Uterus (tissue), 4 donors: ENCODE data around the gene WDFY1. TPM values are rescaled to one million over a fixed set of nuclear protein-coding genes. Genes with fewer than 3 reads are reported as not detected.

Experiments used
- DNase-seq, 2 donors: peaks; one replicate each; pipeline ENCODE4 v3.0.0-alpha.2; 2019 to 2020
- H3K27ac ChIP-seq, 2 donors: fragments of 200-600 bp; sonication (generic); 1 replicate in 1 of 2; 2 replicates in 1 of 2; pipeline ENCODE4 v1.5.1; 2016 to 2018
- H3K27me3 ChIP-seq, 2 donors: fragments of 200-600 bp; sonication (generic); one replicate each; pipeline ENCODE4 v1.5.1; 2018 to 2019; ENCODE audit warnings: control low read depth in 1 of 2
- H3K36me3 ChIP-seq, 2 donors: fragments of 200-600 bp; sonication (generic); one replicate each; pipeline ENCODE4 v1.5.1; 2019; ENCODE audit warnings: control low read depth in 1 of 2
- H3K4me1 ChIP-seq, 2 donors: fragments of 200-600 bp; sonication (generic); one replicate each; pipeline ENCODE4 v1.5.1; 2018 to 2019; ENCODE audit warnings: control low read depth in 1 of 2
- H3K4me3 ChIP-seq, 2 donors: fragments of 200-600 bp; sonication (generic); 1 replicate in 1 of 2; 2 replicates in 1 of 2; pipeline ENCODE4 v1.5.1; 2018 to 2019; ENCODE audit warnings: mild to moderate bottlenecking in 1 of 2
- H3K9me3 ChIP-seq, 2 donors: fragments of 200-600 bp; sonication (generic); one replicate each; pipeline ENCODE4 v1.5.1; 2019; ENCODE audit warnings: control low read depth in 1 of 2
- CTCF ChIP-seq, 4 experiments: fragments of 200-600 bp in 2 of 4; fragments of 450-650 bp in 2 of 4; sonication (generic) in 2 of 4; IDR thresholded peaks; one replicate each; pipeline ENCODE4 v1.5.1; 2016 to 2019; ENCODE audit warnings: antibody characterized with exemption in 4 of 4, mild to moderate bottlenecking in 2 of 4, moderate library complexity in 1 of 4
- POLR2A ChIP-seq, 2 donors: fragments of 450-650 bp; IDR thresholded peaks; one replicate each; pipeline ENCODE4 v1.6.1; 2016; ENCODE audit warnings: antibody characterized with exemption in 2 of 2, mild to moderate bottlenecking in 1 of 2, moderate library complexity in 1 of 2
- intact Hi-C: fragments of 100-400 bp; cut with DNase I; formaldehyde crosslinking; loops from one replicate; pipeline ENCODE4 v1.15.1; 2023; ENCODE audit warnings: low total_unique reads
- total RNA-seq, 4 donors: library from RNA; depleted of rRNA in 3 of 4; stranded (reverse); fragments of >200 nt in 3 of 4; gene quantifications; one replicate each; pipeline versions ENCODE4 v1.1.0 to v1.2.4, GENCODE V29; 2014 to 2023
- donor health status: DM: yes; HTN: yes; CAD: no.

Gene WDFY1
- total RNA-seq, 4 donors from 2014 or later = 17.2 to 112 (median 39.1) TPM

- H3K27me3 ChIP-seq = no peaks in the 10 kb centered on the region
- DNase-seq = peak; percentile 38 to 45
- H3K36me3 ChIP-seq = no peaks in the 10 kb centered on the region
- peak within 1 kb of the TSS; percentile 57 to 63 for H3K27ac ChIP-seq
- TF ChIP-seq CTCF (IDR thresholded peaks at IDR 0.05) = no peak
- no peak for TF ChIP-seq POLR2A (IDR thresholded peaks at IDR 0.05)
- H3K4me1 ChIP-seq = peaks cover 0 to 6% of the 10 kb centered on the region in 2 donors
- no peaks in the 10 kb centered on the region for H3K9me3 ChIP-seq
- intact Hi-C loops = no loop called here
- peak within 1 kb of the TSS; percentile 39 to 74 for H3K4me3 ChIP-seq
Measured at GRCh38 chr2:223837287-223838061, 107.7 kb downstream of the WDFY1 start, which contains the start of gene AP1S3. Gene AP1S3 (minus strand): TSS chr2:223837582. CDS start chr2:223837450, 132 bp downstream.

- no peaks in the 10 kb centered on the region for H3K36me3 ChIP-seq
- peaks cover 0 to 6% of the 10 kb centered on the region in 2 donors for H3K4me1 ChIP-seq
- DNase-seq = no peak
- intact Hi-C loops = no loop called here
- H3K27ac ChIP-seq = no peak overlapping the region
- H3K4me3 ChIP-seq = no peak overlapping the region
- no peaks in the 10 kb centered on the region for H3K9me3 ChIP-seq
- TF ChIP-seq CTCF (IDR thresholded peaks at IDR 0.05) (no peak), POLR2A (IDR thresholded peaks at IDR 0.05) (no peak)
- H3K27me3 ChIP-seq = no peaks in the 10 kb centered on the region
Measured at GRCh38 chr2:223835701-223836532, 109.2 kb downstream of the WDFY1 start.

GRCh38 chr2:223834431-223834830, 110.7 kb downstream of the WDFY1 start:
- Histone ChIP-seq H3K9me3 (no peaks in the 10 kb centered on the region), H3K36me3 (no peaks in the 10 kb centered on the region), H3K27me3 (no peaks in the 10 kb centered on the region), H3K4me1 (peaks cover 0 to 6% of the 10 kb centered on the region in 2 donors), H3K4me3 (no peak overlapping the region), H3K27ac (no peak overlapping the region)
- intact Hi-C loops = no loop called here
- TF ChIP-seq POLR2A (IDR thresholded peaks at IDR 0.05) (no peak), CTCF (IDR thresholded peaks at IDR 0.05) (no peak)
- DNase-seq = no peak

GRCh38 chr2:223832241-223832903, 112.8 kb downstream of the WDFY1 start:
- no peaks in the 10 kb centered on the region for H3K9me3 ChIP-seq
- H3K4me1 ChIP-seq = peaks cover 0 to 6% of the 10 kb centered on the region in 2 donors
- no peak overlapping the region for H3K4me3 ChIP-seq
- no peaks in the 10 kb centered on the region for H3K27me3 ChIP-seq
- intact Hi-C loops = no loop called here
- TF ChIP-seq POLR2A (IDR thresholded peaks at IDR 0.05) = no peak
- no peak overlapping the region for H3K27ac ChIP-seq
- DNase-seq = no peak
- H3K36me3 ChIP-seq = no peaks in the 10 kb centered on the region

GRCh38 chr2:223829128-223829527, 116.0 kb downstream of the WDFY1 start:
- no peaks in the 10 kb centered on the region for H3K36me3 ChIP-seq
- intact Hi-C loops = no loop called here
- TF ChIP-seq CTCF (IDR thresholded peaks at IDR 0.05) (no peak), POLR2A (IDR thresholded peaks at IDR 0.05) (no peak)
- H3K27ac ChIP-seq = no peak overlapping the region
- H3K4me3 ChIP-seq = no peak overlapping the region
- no peak for DNase-seq
- H3K4me1 ChIP-seq = no peaks in the 10 kb centered on the region
- no peaks in the 10 kb centered on the region for H3K9me3 ChIP-seq
- H3K27me3 ChIP-seq = no peaks in the 10 kb centered on the region
